ENCODE data around the gene RABGAP1L. TPM values are rescaled to one million over a fixed set of nuclear protein-coding genes. Genes with fewer than 3 reads are reported as not detected.

RABGAP1L gene
- total RNA-seq, 1 experiment from 2014 or later = 76.9 TPM

- no peaks in the 10 kb centered on the region for H3K27me3 Mint-ChIP-seq (ENCODE audit: low read depth)
- peak; percentile 19 for DNase-seq (ENCODE audit: low spot score)
- H3K4me1 Mint-ChIP-seq = no peaks in the 10 kb centered on the region; the same call in 1 of the 2 replicates
- H3K36me3 Mint-ChIP-seq = no peaks in the 10 kb centered on the region
- H3K27ac Mint-ChIP-seq = peak overlapping the region; percentile 69; the same call in 1 of the 2 replicates
- TF ChIP-seq IRF2 (CRISPR knock-in tag; IDR thresholded peaks at IDR 0.05; ENCODE audit: borderline replicate concordance, low read depth) = no peak
- peak; percentile 77; the same call in 1 of the 2 replicates for TF ChIP-seq ZNF317 (CRISPR knock-in tag; IDR thresholded peaks at IDR 0.05; ENCODE audit: borderline replicate concordance, low read depth)
- ATAC-seq = peak; percentile 83
- ChIA-PET POLR2A (no interaction called here), CTCF (no interaction called here)
- no peak overlapping the region for H3K4me3 Mint-ChIP-seq
- no peaks in the 10 kb centered on the region for H3K9me3 Mint-ChIP-seq
Measured at GRCh38 chr1:174678657-174679056, 519.3 kb downstream of the RABGAP1L start.

- no peak overlapping the region for H3K27ac Mint-ChIP-seq
- no peak for DNase-seq (ENCODE audit: low spot score)
- no peaks in the 10 kb centered on the region for H3K27me3 Mint-ChIP-seq (ENCODE audit: low read depth)
- no peak overlapping the region for H3K4me3 Mint-ChIP-seq
- ChIA-PET POLR2A (no interaction called here), CTCF (interaction anchor here (0.6 kb wide), 1 partner anchor 10 kb away, joined by 6 read pairs; no protein-coding TSS in a partner anchor)
- no peaks in the 10 kb centered on the region; the same call in 1 of the 2 replicates for H3K4me1 Mint-ChIP-seq
- H3K36me3 Mint-ChIP-seq = no peaks in the 10 kb centered on the region
- no peak for TF ChIP-seq CDX4 (CRISPR knock-in tag; IDR thresholded peaks at IDR 0.05; ENCODE audit: borderline replicate concordance)
- no peak for TF ChIP-seq NFE2L1 (CRISPR knock-in tag; IDR thresholded peaks at IDR 0.05)
- no peaks in the 10 kb centered on the region for H3K9me3 Mint-ChIP-seq
- no peak for ATAC-seq
Measured at GRCh38 chr1:174680101-174680500, 520.8 kb downstream of the RABGAP1L start.

GRCh38 chr1:174682419-174683008, 523.2 kb downstream of the RABGAP1L start:
- POLR2A ChIA-PET = no interaction called here
- no peak for ATAC-seq
- TF ChIP-seq ZNF425 (CRISPR knock-in tag; conservative IDR thresholded peaks at IDR 0.05) = no peak
- TF ChIP-seq AFF4 (CRISPR knock-in tag; IDR thresholded peaks at IDR 0.05; ENCODE audit: borderline replicate concordance) = no peak
- TF ChIP-seq GRHL2 (CRISPR knock-in tag; IDR thresholded peaks at IDR 0.05; ENCODE audit: insufficient replicate concordance, severe bottlenecking) = no peak
- no peak for TF ChIP-seq RORB (CRISPR knock-in tag; IDR thresholded peaks at IDR 0.05)
- TF ChIP-seq ZBTB21 (CRISPR knock-in tag; IDR thresholded peaks at IDR 0.05; ENCODE audit: borderline replicate concordance) = no peak
- TF ChIP-seq OVOL2 (CRISPR knock-in tag; IDR thresholded peaks at IDR 0.05; ENCODE audit: borderline replicate concordance) = no peak
- no peak for TF ChIP-seq HMGXB4 (CRISPR knock-in tag; IDR thresholded peaks at IDR 0.05)
- no peak for TF ChIP-seq TCF7 (CRISPR knock-in tag; IDR thresholded peaks at IDR 0.05; ENCODE audit: low read depth)
- TF ChIP-seq ARID4B (CRISPR knock-in tag; IDR thresholded peaks at IDR 0.05; ENCODE audit: borderline replicate concordance) = no peak
- Mint-ChIP-seq H3K27me3 (ENCODE audit: low read depth) (no peaks in the 10 kb centered on the region), H3K4me1 (peaks cover 3% of the 10 kb centered on the region), H3K36me3 (no peaks in the 10 kb centered on the region), H3K4me3 (no peak overlapping the region), H3K27ac (no peak overlapping the region), H3K9me3 (no peaks in the 10 kb centered on the region)
- DNase-seq (ENCODE audit: low spot score) = no peak
- CTCF ChIA-PET = interaction anchor here (1.0 to 1.5 kb wide), 2 partner anchors 10 to 420 kb away, joined by 3 to 5 read pairs; no protein-coding TSS in a partner anchor
